ENCODE measurements around the gene SCAPER. TPM values are rescaled to one million over a fixed set of nuclear protein-coding genes. Genes with fewer than 3 reads are reported as not detected.

The SCAPER gene
- total RNA-seq, 4 donors from 2014 or later, result 18.7 to 22.4 (median 19.2) TPM

DNA sequence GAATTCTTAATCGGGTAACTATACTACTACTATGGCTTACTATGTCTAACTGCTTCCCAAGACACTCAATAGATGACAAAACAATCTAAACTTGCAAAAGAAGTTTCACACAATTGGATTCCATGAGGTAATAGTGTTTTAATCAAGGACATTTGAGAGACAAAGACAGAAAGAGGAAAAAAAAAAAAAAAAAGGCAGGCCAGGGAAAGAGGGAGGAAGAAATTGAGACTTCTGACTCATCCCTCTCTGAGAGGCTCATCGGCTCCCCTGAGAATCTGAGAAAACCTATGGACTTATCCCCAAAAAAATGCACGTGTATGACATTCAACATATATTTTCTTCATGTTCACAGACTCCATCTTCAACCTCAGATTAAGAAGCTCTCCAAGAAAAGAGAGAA, 61.0 kb downstream of the SCAPER start:
- no peak for TF ChIP-seq EP300 (IDR thresholded peaks at IDR 0.05)
- no peak for TF ChIP-seq POLR2A (IDR thresholded peaks at IDR 0.05; ENCODE audit: low read depth)
- TF ChIP-seq, protein P1, sequence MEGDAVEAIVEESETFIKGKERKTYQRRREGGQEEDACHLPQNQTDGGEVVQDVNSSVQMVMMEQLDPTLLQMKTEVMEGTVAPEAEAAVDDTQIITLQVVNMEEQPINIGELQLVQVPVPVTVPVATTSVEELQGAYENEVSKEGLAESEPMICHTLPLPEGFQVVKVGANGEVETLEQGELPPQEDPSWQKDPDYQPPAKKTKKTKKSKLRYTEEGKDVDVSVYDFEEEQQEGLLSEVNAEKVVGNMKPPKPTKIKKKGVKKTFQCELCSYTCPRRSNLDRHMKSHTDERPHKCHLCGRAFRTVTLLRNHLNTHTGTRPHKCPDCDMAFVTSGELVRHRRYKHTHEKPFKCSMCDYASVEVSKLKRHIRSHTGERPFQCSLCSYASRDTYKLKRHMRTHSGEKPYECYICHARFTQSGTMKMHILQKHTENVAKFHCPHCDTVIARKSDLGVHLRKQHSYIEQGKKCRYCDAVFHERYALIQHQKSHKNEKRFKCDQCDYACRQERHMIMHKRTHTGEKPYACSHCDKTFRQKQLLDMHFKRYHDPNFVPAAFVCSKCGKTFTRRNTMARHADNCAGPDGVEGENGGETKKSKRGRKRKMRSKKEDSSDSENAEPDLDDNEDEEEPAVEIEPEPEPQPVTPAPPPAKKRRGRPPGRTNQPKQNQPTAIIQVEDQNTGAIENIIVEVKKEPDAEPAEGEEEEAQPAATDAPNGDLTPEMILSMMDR (IDR thresholded peaks at IDR 0.05), result no peak
- no peak for TF ChIP-seq POLR2AphosphoS5 (IDR thresholded peaks at IDR 0.05)
- no peak overlapping the region for H3K27ac ChIP-seq (replicated peaks in 1 of 4)
- intact Hi-C loops (cut with DNase I), result no loop called here

DNA sequence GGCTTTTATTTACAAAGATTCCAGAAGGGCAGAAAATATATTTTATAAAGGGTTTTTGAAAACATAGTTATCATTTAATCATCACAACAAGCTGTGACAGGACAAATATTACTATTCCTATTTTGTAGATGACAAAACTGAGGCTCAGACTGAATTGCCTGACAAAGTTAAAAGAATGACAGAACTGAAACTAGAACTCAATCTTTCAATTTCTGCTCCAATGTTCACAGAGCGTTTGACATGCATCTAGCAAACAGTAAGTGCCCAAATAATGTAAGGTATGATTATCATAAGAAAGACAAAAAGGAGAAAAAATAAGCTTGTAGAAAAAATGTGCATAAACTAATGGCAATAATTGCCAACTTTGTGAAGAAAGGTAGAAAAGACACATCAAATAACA, 61.9 kb downstream of the SCAPER start:
- Histone ChIP-seq H3K27me3 (no peaks in the 10 kb centered on the region), H3K27ac (replicated peaks in 1 of 4) (no peak overlapping the region), H3K4me3 (no peak overlapping the region), H3K36me3 (peaks cover 0 to 6% (median 0%) of the 10 kb centered on the region in 4 donors), H3K4me1 (peaks cover 0 to 10% (median 0%) of the 10 kb centered on the region in 4 donors), H3K9me3 (no peaks in the 10 kb centered on the region)
- 100% methylated on average over 1 of the region's 1 CpG for WGBS
- intact Hi-C loops (cut with DNase I), result no loop called here
- no peak for DNase-seq (ENCODE audit: extremely low spot score)
- no peak for TF ChIP-seq POLR2A (IDR thresholded peaks at IDR 0.05; ENCODE audit: low read depth)
- no peak for TF ChIP-seq EP300 (IDR thresholded peaks at IDR 0.05)
- TF ChIP-seq, protein P1 (IDR thresholded peaks at IDR 0.05), result no peak
- no peak for TF ChIP-seq POLR2AphosphoS5 (IDR thresholded peaks at IDR 0.05)

More for the DNA sequence above, 61.0 kb downstream of the SCAPER start:
- H3K36me3 ChIP-seq, result peaks cover 0 to 6% (median 0%) of the 10 kb centered on the region in 4 donors
- 82% methylated on average over 3 of the region's 3 CpGs for WGBS
- no peak overlapping the region for H3K4me3 ChIP-seq
- H3K27me3 ChIP-seq, result no peaks in the 10 kb centered on the region
- H3K9me3 ChIP-seq, result no peaks in the 10 kb centered on the region
- no peak for DNase-seq (ENCODE audit: extremely low spot score)
- H3K4me1 ChIP-seq, result peaks cover 0 to 10% (median 0%) of the 10 kb centered on the region in 4 donors

DNA sequence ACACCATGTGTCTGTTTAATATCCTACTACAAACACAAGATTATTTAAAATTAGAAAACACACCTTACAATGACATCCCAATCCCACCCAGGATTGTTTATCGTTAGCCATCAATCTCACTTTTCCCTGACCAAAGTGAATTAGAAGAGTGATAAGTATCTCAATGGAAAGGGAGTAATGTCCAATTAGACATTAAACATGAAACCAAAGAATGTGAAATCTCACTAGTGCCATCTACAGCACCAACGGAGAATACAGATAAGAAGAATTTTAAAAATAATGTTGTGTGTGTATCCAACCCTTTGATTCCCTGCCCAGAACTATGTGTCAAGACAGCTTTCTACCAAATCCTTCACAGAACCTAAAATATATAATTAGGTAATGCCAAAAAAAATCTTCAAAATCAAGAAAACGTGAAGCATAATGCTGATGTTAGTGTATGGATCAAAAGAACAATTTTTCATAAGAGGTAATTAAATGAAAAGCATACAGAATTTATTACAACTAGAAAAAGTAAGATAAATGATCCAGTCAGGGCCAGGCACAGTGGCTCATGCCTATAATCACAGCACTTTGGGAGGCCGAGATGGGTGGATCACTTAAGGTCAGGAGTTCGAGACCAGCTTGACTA, 64.2 kb downstream of the SCAPER start:
- WGBS, result 56% methylated on average over 5 of the region's 5 CpGs
- no peaks in the 10 kb centered on the region for H3K27me3 ChIP-seq
- H3K9me3 ChIP-seq, result no peaks in the 10 kb centered on the region
- H3K4me1 ChIP-seq, result peaks cover 0 to 10% (median 0%) of the 10 kb centered on the region in 4 donors
- H3K36me3 ChIP-seq, result peaks cover 0 to 6% (median 0%) of the 10 kb centered on the region in 4 donors
- TF ChIP-seq, protein P1 (IDR thresholded peaks at IDR 0.05), result peak; percentile 16 to 55 (median 26)
- no peak for TF ChIP-seq POLR2AphosphoS5 (IDR thresholded peaks at IDR 0.05)
- H3K27ac ChIP-seq (replicated peaks in 1 of 4), result no peak overlapping the region
- intact Hi-C loops (cut with DNase I), result no loop called here
- H3K4me3 ChIP-seq, result no peak overlapping the region
- DNase-seq (ENCODE audit: extremely low spot score), result no peak

DNA sequence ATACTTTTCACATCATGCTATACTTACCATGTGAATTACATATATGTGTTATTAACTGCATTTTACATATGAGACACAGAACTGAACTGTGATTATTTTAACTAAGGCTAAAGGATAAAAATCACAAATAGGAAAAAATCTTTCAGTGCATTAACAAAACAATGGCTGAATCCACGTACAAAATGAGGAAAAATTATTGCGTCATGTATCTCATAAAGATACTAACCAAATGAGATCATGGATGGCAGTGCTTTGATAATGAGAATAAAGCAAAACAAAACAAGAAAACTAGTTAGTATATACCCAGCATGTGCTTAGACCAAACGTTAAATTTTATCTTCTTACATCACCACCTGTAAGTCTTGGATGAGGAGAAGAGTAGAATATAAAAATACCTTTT, 66.0 kb downstream of the SCAPER start:
- Histone ChIP-seq H3K4me1 (peaks cover 0 to 10% (median 0%) of the 10 kb centered on the region in 4 donors), H3K27me3 (no peaks in the 10 kb centered on the region), H3K27ac (replicated peaks in 1 of 4) (no peak overlapping the region), H3K36me3 (peaks cover 0 to 6% (median 0%) of the 10 kb centered on the region in 4 donors), H3K4me3 (no peak overlapping the region), H3K9me3 (no peaks in the 10 kb centered on the region)
- TF ChIP-seq POLR2AphosphoS5 (IDR thresholded peaks at IDR 0.05) (no peak), POLR2A (IDR thresholded peaks at IDR 0.05; ENCODE audit: low read depth) (no peak), EP300 (IDR thresholded peaks at IDR 0.05) (no peak)
- TF ChIP-seq, protein P1 (IDR thresholded peaks at IDR 0.05), result no peak
- DNase-seq (ENCODE audit: extremely low spot score), result no peak
- WGBS, result 77% methylated on average over 3 of the region's 3 CpGs
- intact Hi-C loops (cut with DNase I), result no loop called here

DNA sequence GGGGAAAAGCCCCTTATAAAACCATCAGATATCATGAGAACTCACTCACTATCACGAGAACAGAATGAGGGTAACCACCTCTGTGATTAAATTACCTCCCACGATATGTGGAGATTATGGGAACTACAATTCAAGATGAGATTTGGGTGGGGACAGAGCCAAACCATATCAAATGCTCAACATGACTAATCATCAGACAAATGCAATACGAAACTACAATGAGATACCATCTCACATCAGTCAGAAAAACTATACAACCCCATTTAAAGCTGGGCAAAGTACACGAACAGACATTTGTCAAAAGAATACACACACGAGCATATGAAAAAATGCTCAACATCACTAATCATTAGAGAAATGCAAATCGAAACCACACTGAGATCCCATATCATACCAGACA, 67.7 kb downstream of the SCAPER start:
- Histone ChIP-seq H3K4me1 (peaks cover 0 to 10% (median 0%) of the 10 kb centered on the region in 4 donors), H3K36me3 (peaks cover 0 to 6% (median 0%) of the 10 kb centered on the region in 4 donors), H3K27me3 (no peaks in the 10 kb centered on the region), H3K4me3 (no peak overlapping the region), H3K9me3 (peaks cover 0 to 7% (median 0%) of the 10 kb centered on the region in 4 donors), H3K27ac (replicated peaks in 1 of 4) (no peak overlapping the region)
- intact Hi-C loops (cut with DNase I), result no loop called here
- 94% methylated on average over 6 of the region's 6 CpGs for WGBS
- no peak for DNase-seq (ENCODE audit: extremely low spot score)
- TF ChIP-seq POLR2AphosphoS5 (IDR thresholded peaks at IDR 0.05), result no peak
- no peak for TF ChIP-seq EP300 (IDR thresholded peaks at IDR 0.05)
- TF ChIP-seq, protein P1 (IDR thresholded peaks at IDR 0.05), result no peak

Data from esophagus muscularis mucosa (tissue), 4 donors.